ENCODE measurements around the gene GTPBP3. TPM values are rescaled to one million over a fixed set of nuclear protein-coding genes. Genes with fewer than 3 reads are reported as not detected.

GTPBP3 gene
- total and polyA plus RNA-seq, 2 of the 13 experiments (the other 11 are each of a cell fraction or from before 2014, with no cell fraction given) = 17.5 to 30.0 TPM

GRCh38 chr19:17337675-17338432 is 501 bp downstream of the GTPBP3 start (continued):
- TF ChIP-seq ZUFSP (CRISPR knock-in tag; IDR thresholded peaks at IDR 0.05; ENCODE audit: borderline replicate concordance) (no peak), ZNF367 (CRISPR knock-in tag; IDR thresholded peaks at IDR 0.05; ENCODE audit: borderline replicate concordance) (peak; percentile 49; the same call in 1 of the 2 replicates), SIX4 (CRISPR knock-in tag; IDR thresholded peaks at IDR 0.05) (no peak), RFXAP (CRISPR knock-in tag; IDR thresholded peaks at IDR 0.05; ENCODE audit: borderline replicate concordance) (no peak), TAF15 (IDR thresholded peaks at IDR 0.05; ENCODE audit: low read depth, low read length, poor library complexity, severe bottlenecking) (no peak), ARID5B (CRISPR knock-in tag; IDR thresholded peaks at IDR 0.05) (0 out of 2 replicates have a peak, but pooled peaks have one; percentile 4), ARHGAP35 (CRISPR knock-in tag; IDR thresholded peaks at IDR 0.05; ENCODE audit: borderline replicate concordance) (no peak; the same call in 1 of the 2 replicates), ATF2 (CRISPR knock-in tag; IDR thresholded peaks at IDR 0.05) (no peak), BCLAF1 (IDR thresholded peaks at IDR 0.05) (no peak), ZNF572 (CRISPR knock-in tag; IDR thresholded peaks at IDR 0.05) (0 out of 2 replicates have a peak, but pooled peaks have one; percentile 35), TSC22D2 (CRISPR knock-in tag; IDR thresholded peaks at IDR 0.05; ENCODE audit: borderline replicate concordance) (no peak), CBX5 (CRISPR knock-in tag; IDR thresholded peaks at IDR 0.05; ENCODE audit: borderline replicate concordance) (no peak), CC2D1A (CRISPR knock-in tag; IDR thresholded peaks at IDR 0.05) (no peak), SIN3B (IDR thresholded peaks at IDR 0.05; ENCODE audit: low read length) (no peak), E2F2 (CRISPR knock-in tag; IDR thresholded peaks at IDR 0.05; ENCODE audit: borderline replicate concordance) (0 out of 2 replicates have a peak, but pooled peaks have one; percentile 15)
